HG02938 (cell line): ENCODE data around the gene ARCN1.

Experiments used
- ATAC-seq: cut with Tn5 transposase; IDR thresholded peaks from one replicate; pipeline ENCODE4 v1.9.1; 2021; ENCODE audit warnings: mild to moderate bottlenecking, moderate library complexity; ENCODE audit not compliant: unreplicated experiment

The ARCN1 gene

DNA sequence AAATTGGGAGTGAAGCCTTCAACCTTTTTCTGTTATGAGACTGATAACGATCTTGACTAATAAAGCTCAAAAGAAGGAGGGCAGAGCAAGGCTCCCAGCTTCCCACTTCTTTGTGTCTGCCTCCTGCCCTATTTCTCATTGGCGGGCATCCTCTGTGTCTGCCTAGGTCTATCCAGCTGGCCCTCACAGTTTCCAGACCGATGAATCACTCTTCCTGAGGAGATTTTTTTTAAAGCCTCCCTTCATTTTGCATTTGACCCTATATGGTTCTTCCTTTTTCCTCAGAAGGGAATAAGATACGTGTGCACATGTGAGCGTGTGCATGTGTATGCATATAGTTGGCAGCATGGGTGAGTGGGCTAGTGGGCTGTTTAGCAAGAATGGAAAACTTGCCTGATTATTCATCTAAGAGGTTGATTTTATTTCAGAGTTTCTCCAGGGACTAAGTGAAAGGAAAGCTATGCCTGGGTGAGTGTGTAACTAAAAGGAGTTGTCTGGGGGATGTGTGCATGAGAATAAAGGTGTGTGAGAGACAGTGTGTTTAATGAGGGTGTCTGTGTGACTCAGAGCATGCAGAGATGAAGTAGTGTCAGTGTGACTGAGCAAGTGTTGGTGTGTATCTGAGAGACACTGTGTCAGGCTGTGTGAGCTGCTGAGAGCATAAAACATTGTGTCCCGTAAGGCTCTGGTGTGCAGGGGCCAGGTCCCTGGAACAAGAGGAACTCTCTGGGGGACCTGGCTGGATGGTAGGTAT is 47.4 kb downstream of the ARCN1 start:
- no peak for ATAC-seq

DNA sequence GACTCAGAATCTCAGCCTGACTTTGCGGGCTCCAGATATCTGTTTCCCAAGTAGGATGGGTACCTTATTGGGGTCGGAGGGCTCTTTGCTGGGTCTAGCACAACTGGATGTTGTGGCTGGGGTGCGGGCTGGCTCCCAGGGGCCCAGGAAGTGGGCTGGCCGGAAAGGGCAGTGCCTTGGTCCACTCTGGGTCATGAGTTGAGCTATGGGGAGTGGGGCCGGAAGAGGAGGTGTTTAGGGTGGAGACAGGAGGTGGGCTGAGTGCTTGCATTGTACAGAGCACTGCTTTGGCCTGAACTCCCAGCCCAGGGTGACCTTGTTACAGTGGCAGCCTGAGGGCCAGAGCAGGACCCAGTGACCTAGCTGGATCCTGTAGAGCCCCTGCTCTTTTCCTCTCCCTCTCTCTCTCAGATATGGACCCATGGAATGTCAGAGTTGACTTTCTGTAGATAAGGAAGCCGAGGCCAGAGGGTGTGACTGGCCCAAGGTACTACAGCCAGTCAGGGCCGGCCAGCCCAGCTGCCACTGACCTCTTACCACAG is 48.4 kb downstream of the ARCN1 start:
- ATAC-seq = no peak

DNA sequence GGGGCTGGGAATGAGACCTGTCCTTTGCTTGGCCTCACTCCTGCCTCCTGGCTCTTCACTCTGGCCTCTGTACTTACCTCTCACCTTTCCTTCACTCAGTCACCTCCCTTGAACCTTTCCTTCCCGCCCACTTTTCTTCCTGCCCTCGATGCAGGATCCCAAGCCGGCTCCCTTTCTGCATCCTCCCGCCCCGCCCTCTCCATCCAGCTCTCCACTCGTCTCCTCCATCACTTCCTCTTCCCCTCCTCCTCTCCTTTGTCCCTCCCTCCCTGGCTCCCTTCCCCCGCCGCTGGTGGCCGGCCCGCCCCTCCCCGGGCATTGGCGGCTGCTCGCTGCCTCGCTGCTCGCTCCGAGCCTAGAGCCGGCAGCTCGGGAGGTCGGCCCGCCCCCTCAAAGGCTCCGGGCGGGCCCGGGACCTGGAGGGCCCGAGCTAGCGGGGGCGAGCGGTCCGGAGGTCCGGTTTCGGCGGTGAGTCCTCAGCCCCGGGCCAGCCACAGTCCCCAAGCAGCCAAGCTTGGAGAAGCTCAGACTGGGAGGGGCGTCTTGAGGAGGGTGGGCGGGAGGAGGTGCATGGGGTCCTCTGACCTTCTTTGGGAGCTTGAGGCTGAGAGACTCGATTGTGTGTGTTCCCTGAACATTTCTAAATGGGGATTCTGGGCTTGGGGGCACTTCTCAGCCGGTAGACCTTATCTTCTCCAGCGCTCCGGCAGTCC is 49.0 kb downstream of the ARCN1 start:
- no peak for ATAC-seq

DNA sequence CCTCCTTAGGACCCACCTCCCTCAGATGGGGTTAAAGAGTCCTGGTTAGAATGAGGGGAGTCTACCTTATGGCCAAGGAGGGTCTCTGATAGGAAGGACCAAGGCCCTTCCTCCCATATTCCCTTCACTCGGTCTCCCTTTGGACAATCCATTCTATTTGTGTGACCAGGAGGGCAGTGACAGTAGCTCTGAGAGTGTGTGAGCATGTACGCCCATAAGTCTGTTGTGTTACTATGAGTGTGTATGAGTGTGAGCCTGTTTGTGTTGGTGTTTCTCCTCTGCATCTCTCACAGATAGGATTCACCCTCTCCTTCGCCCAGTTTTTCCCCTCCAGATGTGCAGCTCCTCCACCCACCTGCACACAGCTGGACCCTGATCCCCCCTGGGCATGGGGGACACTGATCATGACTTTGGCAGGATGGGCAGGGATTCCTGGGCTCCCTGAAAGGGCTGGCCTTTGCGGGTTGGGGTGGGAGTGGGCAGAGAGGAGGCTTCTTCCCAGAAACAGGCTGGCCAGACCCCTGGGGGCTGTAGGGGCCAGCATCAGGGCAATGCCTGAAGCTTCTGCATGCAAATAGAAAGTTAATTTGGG is 49.7 kb downstream of the ARCN1 start:
- ATAC-seq = no peak

DNA sequence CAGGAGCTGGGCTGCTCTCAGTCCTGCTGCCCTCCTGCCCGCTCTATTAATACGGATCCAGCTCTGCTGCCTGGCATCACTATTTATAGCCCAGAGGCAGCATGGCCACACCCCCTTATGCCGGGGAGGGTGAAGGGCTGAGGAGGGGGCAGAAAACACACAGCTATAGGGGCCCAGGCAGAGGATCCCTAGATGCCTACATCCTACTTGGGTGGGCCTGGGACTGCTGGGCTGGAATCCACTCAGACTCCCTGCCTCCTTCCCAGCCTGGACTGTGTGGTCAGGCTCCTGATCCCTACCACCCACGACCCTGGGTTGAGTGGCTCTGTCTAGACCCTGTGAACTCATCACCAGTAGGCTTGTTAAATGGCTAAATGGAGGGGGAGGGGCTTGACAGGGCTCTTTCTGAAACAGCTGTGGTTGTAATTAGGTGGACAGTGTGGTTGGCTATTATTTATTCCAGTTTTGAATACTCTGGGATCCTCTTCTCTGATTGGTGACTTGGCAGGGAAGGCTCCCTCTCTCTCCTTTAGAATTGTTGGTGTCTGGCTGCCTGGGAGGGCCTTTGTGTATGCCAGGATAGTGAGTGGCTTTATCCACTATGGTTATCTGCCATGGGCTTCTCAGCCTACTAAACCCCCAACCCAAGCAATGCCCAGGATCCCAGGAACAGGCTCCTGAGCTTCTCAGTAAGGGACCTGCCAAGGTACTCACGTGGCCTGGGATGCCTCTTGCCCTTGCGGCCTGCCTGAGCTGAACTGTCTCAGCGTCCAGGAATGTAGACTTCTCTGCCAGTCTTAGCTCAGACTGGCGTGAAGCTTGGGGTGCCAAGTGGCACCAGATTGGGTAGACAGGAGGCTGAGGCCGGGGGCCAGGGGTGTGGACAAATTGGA is 50.4 kb downstream of the ARCN1 start:
- ATAC-seq = no peak

DNA sequence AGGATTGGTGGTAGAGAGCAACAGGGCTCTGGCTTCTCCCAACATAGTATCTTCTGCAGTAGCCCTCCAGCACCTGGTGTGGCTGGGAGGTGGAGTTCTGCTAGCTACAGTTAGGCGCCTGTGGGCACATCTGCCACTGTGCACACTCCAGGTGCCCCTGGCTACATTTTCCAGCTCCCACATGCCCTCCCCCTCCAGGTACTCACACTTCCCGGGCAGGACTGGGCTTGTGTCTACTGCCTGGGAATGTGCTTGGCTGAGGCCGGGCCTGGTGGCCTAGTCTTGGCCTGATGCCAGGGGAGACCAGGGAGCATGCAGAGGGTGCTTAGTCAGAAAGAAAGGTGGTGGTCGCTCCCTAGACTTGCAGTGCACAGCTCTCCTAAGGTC is 51.1 kb downstream of the ARCN1 start:
- ATAC-seq = no peak

DNA sequence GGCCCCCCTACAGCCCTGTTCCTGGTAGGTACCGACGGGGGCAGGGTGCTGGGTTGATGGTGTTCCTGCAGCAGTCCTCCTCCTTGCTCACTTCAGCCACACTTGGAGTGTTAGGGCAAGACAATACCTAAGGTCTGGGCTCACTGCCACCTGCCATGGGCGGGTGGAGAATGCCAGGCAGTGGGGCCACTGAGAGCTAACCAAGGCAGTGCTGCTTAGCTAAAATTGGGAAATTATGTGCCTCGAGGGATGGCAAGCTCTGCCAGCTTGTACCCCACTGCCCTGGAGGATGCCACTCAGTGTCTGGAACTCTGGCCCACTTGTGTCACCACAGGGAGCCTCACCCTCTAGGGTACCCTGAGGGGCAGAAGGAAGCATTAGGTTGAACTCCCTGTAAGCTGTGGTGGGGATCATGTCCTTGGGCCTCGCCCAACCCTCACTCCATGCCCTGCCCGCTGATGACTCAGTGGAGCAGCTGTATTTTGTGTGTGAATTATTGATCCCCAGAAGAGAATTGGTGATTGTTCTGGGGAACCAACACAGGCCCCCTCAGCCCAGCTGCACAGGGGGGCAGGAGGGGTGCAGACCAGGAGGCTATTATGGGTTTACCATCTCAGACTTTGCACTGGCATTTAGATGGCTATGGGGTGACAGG is 53.0 kb downstream of the ARCN1 start:
- no peak for ATAC-seq

DNA sequence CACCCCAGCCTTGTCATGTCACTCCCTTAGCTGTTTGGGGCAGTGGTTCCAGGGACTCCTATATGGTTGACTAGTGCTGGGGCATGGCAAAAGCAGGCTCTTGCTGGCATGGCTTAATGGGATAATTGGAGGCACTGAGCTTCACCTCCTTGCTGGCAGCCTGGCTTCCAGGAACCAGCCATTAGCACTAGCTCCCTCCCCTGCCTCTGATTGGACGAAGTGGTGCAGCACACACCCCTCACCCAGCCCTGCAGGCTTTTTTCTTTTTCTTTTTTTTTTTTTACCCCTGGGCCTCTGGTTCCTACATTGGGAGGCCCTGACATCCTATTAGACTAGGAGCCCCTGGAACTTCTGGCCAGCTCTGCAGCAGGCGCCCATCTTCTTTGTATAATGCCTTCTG is 53.8 kb downstream of the ARCN1 start:
- ATAC-seq = no peak

DNA sequence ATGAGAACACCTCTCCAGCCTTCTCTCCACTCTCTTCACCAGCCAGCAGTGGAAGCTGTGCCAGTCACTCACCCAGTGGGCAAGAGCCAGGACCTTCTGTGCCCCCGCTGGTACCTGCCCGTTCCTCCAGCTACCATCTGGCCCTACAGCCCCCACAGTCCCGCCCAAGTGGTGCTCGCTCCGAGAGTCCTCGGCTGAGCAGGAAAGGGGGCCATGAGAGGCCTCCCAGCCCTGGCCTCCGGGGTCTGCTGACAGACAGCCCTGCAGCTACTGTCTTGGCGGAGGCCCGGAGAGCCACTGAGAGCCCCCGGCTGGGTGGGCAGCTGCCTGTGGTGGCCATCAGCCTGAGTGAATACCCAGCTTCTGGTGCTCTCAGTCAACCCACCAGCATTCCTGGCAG is 55.4 kb downstream of the ARCN1 start:
- no peak for ATAC-seq

DNA sequence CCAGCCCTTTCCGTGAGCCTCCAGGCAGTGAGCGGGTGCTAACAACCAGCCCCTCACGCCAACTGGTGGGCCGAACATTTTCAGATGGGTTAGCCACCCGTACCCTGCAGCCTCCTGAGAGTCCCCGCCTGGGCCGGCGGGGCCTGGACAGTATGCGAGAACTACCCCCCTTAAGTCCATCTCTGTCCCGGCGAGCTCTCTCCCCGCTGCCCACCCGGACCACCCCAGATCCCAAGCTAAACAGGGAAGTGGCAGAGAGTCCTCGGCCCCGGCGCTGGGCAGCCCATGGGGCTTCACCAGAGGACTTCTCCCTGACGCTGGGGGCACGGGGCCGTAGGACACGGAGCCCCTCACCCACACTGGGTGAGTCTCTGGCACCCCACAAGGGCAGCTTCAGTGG is 55.8 kb downstream of the ARCN1 start:
- ATAC-seq = no peak

DNA sequence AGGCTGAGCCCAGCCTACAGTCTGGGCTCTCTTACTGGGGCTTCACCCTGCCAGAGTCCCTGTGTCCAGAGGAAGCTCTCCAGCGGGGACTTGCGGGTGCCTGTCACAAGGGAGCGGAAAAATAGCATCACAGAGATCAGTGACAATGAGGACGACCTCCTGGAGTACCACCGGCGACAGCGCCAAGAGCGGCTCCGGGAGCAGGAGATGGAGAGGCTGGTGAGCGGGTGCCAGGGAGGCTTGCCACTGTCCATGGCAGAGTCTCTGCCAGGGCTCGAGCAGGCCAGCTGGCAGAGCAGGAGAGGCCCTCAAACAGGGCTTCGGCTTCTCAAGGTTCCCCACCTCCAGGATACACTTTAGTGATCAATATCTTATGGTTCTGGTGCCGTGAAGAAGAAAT is 56.2 kb downstream of the ARCN1 start:
- no peak for ATAC-seq

DNA sequence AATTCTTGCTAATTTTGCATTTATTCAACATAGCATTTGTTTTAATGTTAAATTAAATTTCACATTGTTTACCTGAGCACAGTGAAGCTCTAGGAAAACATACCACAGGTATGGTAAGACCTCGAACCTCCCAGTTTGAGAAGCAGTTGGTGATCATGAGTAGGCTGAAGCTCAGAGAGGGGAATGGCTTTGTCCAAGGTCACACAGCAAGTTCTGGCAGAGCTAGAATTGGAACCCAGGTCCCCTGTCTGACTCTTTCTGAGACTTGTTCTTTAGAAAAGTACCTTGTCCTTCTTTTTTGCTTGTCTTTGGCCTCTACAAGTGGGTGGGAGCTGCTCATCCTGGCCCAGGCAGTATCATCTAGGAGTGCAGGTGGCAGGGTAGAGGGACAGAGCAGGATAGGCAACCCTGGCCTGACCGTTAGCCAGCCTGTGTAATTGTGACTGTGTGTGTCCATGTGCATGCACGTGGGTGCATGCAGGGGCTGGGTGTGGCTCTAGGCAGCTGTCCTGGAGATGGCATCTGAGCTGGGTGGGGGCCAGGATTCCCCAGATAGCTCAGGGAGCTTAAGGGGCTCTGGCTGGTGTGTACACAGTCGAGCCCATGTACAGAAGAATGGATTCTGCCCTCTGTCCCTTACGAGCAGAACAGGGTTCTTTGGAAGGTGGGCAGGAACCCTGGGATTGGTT is 56.8 kb downstream of the ARCN1 start:
- ATAC-seq = no peak

DNA sequence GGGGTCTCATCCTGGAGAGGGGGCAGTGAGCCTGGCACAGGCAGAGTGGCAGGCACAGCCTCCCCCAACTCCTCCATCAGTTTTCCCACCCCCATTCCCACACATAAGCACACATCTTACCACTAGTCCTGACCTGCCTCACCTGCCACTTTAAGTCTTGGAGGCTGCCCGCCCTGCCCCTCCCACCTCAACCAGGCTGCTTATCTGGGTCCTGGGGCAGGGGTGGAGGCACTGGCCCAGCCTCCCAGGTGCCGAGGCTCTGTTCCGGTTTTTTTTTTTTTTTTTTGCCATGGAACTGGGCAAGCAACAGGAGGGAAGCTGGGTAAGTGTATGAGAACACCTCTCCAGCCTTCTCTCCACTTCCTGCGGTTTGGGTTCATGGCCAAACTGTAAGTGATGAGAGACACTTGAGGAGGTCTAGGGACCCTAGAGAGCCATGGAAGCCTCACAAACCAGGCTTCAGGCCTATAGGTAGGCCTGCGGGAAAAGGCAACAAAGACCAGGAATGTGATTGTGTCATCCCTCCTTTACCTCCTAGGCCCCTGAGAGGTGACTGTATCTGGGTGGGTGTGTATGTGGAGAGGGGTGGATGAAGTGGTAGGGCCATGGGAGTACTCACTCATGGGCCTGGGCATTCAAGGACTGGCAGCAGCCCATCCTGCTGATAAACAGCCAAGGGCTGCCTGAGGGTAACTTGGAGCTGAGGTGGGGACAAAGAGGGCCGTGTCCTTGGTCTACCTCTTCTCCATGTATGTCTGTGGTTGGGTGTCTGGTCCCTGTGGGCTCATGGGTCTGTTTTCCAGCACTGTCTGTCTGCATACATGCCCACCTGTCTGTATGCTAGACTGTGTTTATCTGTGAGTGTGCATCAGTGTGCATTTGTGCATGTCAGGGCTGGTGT is 57.8 kb downstream of the ARCN1 start:
- no peak for ATAC-seq

DNA sequence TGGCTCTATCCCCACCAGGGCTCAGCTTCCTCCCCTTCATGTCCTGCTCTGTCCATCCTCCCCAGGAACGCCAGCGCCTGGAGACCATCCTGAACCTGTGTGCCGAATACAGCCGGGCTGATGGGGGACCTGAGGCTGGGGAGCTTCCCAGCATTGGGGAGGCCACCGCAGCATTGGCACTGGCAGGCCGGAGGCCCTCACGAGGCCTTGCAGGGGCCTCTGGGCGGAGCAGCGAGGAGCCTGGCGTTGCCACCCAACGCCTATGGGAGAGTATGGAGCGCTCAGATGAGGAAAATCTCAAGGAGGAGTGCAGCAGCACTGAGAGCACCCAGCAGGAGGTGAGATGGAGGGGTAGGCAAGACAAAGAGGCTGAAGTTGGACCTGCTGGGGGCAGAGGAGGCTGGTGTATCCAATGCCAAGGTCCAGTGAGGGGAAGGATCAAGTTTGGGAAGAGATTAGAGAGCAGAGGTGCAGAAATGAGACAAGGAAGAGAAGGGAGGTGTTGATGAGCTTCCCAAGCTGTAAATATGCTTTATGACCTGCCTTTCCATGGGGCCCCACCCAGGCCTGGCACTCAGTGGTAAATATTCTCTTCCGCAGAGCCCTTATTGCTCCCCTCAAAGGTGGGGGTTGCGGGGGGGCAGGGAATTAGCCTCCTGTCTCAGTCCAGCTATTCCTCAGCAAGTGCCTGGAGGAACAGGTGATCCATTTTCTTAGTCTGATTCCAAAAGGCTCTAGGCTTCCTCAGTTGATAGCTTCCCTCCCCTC is 59.1 kb downstream of the ARCN1 start:
- no peak for ATAC-seq

DNA sequence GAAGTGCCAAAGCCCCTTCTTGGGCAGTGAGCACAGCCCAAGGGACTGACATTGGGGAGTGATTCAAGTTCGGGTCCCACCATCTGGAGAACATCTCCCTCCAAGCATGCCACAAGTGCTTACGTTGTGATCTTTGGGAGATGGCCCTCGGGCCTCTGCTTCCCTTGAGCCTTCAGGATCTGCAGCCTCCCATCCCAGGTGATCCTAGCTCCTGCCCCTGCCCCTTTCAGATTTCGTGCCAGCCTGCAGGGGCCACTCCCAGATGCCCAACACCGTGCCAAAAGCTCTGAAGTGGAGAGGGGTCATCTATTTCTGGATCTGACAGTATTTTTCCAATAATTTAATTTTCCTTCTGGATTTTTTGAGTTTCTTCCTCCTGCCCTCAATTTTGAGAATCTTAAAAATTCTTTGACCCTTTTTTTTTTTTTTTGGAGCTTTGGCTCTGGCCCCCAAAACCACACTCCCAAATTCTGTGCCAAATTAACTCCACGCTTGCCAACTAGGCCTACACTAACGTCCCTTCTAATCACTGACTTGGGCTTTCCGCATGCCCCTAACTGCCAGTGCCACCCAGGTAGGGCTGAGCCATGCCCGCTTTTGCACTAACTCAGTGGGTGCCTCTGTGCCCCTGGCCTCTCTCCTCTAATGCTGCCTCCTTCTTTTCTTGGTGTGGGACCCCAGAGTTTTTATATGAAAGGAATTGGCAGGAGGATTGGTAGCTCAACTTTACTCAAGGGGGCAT is 60.5 kb downstream of the ARCN1 start:
- no peak for ATAC-seq

DNA sequence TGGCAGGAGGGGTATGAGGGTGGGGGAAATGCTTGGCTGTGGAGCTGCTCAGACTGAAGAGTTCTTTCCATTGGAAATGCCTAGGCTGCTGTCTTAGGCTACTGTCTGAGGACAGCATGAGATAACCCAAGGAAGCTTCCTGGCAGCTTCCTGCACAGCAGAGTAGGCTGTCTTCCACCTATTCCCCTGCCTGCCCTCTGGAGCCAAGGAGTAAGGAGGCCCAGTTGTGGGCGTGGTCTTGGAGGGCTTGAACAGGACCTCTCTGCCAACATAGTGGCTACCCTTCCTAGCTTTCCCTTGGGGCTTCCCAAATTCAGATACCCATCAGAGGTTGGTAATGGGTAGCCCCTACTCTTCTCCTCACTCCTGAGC is 61.1 kb downstream of the ARCN1 start:
- ATAC-seq = no peak

DNA sequence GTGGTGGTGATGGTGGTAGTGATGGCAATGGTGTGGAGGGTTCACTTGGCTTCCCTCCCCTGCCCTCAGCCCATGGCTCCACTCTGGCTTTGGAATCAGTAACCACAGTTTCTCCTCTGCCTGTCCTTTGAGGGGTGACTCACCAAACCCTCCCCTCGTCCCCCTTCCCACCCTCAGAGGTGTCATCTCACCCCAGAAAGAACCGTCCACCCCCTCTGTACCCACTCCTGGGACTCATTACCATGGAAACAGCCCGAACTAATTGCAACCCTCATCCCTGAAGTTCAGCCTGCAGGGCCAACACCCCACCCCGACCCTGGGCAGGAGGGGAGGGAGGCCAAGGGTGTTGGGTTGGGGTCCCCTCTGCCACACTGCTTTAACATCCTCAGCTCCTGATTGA is 61.8 kb downstream of the ARCN1 start:
- no peak for ATAC-seq
